ENCODE data around the gene PCAT6.
"Not testable (repeated sequence)": the region's sequence is repeated elsewhere in the genome, so short reads cannot be mapped to it uniquely, and the experiment has no call there.

GRCh38 chr1:202829223-202829622 is 18.5 kb downstream of the PCAT6 start:
- not testable (repeated sequence) for TF ChIP-seq ESRRA (IDR thresholded peaks at IDR 0.05; ENCODE audit: borderline replicate concordance, low read length); ZFP36 (IDR thresholded peaks at IDR 0.05; ENCODE audit: borderline replicate concordance, partially characterized antibody); PHF8 (IDR thresholded peaks at IDR 0.05; ENCODE audit: borderline replicate concordance, low read depth); CEBPB (IDR thresholded peaks at IDR 0.05); CHD4 (IDR thresholded peaks at IDR 0.05; ENCODE audit: borderline replicate concordance); EHMT2 (IDR thresholded peaks at IDR 0.05; ENCODE audit: low read depth)
- TF ChIP-seq, protein P1, sequence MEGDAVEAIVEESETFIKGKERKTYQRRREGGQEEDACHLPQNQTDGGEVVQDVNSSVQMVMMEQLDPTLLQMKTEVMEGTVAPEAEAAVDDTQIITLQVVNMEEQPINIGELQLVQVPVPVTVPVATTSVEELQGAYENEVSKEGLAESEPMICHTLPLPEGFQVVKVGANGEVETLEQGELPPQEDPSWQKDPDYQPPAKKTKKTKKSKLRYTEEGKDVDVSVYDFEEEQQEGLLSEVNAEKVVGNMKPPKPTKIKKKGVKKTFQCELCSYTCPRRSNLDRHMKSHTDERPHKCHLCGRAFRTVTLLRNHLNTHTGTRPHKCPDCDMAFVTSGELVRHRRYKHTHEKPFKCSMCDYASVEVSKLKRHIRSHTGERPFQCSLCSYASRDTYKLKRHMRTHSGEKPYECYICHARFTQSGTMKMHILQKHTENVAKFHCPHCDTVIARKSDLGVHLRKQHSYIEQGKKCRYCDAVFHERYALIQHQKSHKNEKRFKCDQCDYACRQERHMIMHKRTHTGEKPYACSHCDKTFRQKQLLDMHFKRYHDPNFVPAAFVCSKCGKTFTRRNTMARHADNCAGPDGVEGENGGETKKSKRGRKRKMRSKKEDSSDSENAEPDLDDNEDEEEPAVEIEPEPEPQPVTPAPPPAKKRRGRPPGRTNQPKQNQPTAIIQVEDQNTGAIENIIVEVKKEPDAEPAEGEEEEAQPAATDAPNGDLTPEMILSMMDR (IDR thresholded peaks at IDR 0.05) = not testable (repeated sequence)
- TF ChIP-seq, protein P2, sequence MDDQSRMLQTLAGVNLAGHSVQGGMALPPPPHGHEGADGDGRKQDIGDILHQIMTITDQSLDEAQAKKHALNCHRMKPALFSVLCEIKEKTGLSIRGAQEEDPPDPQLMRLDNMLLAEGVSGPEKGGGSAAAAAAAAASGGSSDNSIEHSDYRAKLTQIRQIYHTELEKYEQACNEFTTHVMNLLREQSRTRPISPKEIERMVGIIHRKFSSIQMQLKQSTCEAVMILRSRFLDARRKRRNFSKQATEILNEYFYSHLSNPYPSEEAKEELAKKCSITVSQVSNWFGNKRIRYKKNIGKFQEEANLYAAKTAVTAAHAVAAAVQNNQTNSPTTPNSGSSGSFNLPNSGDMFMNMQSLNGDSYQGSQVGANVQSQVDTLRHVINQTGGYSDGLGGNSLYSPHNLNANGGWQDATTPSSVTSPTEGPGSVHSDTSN (IDR thresholded peaks at IDR 0.05) = not testable (repeated sequence)
- TF ChIP-seq, protein P3, sequence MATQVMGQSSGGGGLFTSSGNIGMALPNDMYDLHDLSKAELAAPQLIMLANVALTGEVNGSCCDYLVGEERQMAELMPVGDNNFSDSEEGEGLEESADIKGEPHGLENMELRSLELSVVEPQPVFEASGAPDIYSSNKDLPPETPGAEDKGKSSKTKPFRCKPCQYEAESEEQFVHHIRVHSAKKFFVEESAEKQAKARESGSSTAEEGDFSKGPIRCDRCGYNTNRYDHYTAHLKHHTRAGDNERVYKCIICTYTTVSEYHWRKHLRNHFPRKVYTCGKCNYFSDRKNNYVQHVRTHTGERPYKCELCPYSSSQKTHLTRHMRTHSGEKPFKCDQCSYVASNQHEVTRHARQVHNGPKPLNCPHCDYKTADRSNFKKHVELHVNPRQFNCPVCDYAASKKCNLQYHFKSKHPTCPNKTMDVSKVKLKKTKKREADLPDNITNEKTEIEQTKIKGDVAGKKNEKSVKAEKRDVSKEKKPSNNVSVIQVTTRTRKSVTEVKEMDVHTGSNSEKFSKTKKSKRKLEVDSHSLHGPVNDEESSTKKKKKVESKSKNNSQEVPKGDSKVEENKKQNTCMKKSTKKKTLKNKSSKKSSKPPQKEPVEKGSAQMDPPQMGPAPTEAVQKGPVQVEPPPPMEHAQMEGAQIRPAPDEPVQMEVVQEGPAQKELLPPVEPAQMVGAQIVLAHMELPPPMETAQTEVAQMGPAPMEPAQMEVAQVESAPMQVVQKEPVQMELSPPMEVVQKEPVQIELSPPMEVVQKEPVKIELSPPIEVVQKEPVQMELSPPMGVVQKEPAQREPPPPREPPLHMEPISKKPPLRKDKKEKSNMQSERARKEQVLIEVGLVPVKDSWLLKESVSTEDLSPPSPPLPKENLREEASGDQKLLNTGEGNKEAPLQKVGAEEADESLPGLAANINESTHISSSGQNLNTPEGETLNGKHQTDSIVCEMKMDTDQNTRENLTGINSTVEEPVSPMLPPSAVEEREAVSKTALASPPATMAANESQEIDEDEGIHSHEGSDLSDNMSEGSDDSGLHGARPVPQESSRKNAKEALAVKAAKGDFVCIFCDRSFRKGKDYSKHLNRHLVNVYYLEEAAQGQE (IDR thresholded peaks at IDR 0.05) = not testable (repeated sequence)
